A673 (cell line): ENCODE results near the gene TSPAN4. TPM values are rescaled to one million over a fixed set of nuclear protein-coding genes. Genes with fewer than 3 reads are reported as not detected.

Experiments
- BruUV-seq: library from RNA; stranded (reverse); fragments of 400-500 nt; replicated peaks from 2 replicates; lab custom pipeline; 2021; lab: Mats Ljungman, UMichigan
- CTCF ChIA-PET: fragments of 300-600 bp; sonication (Branson Sonifier 250); formaldehyde crosslinking; loops from one replicate; lab custom pipeline; 2022; ENCODE audit warnings: antibody characterized with exemption; lab: Charles Lee
- POLR2A ChIA-PET: fragments of 300-600 bp; sonication (Branson Sonifier 250); formaldehyde crosslinking; loops from one replicate; lab custom pipeline; 2022; ENCODE audit warnings: antibody characterized with exemption; ENCODE audit not compliant: low non-redundant PET; lab: Charles Lee
- DNase-seq: peaks from one replicate; pipeline ENCODE4 v3.0.0-alpha.2; 2015; ENCODE audit warnings: low spot score
- H3K27ac ChIP-seq: fragments of 200-600 bp; sonication (generic); 2 replicates; pipeline ENCODE4 v1.5.1; 2016; ENCODE audit warnings: mixed run types, low read depth, mild to moderate bottlenecking, mixed read lengths, antibody characterized with exemption, low read length; ENCODE audit not compliant: poor library complexity, severe bottlenecking
- H3K27me3 ChIP-seq: fragments of 200-600 bp; sonication (generic); replicated peaks from 2 replicates; pipeline ENCODE4 v1.6.1; 2017; ENCODE audit warnings: mixed run types, low read depth, mild to moderate bottlenecking, mixed read lengths, antibody characterized with exemption, low read length; ENCODE audit not compliant: insufficient read depth, poor library complexity
- H3K36me3 ChIP-seq: fragments of 200-600 bp; sonication (generic); 2 replicates; pipeline ENCODE4 v1.6.1; 2016; ENCODE audit warnings: mixed run types, mild to moderate bottlenecking, mixed read lengths, antibody characterized with exemption, low read length; ENCODE audit not compliant: insufficient read depth, poor library complexity, severe bottlenecking
- H3K4me1 ChIP-seq: fragments of 200-600 bp; sonication (generic); 2 replicates; pipeline ENCODE4 v1.6.1; 2017; ENCODE audit warnings: mixed run types, mild to moderate bottlenecking, mixed read lengths, antibody characterized with exemption, low read length; ENCODE audit not compliant: insufficient read depth, poor library complexity, severe bottlenecking
- H3K4me3 ChIP-seq: fragments of 200-600 bp; sonication (generic); 2 replicates; pipeline ENCODE4 v1.5.1; 2016; ENCODE audit warnings: low read depth, mixed run types, mild to moderate bottlenecking, mixed read lengths, low read length; ENCODE audit not compliant: poor library complexity, severe bottlenecking
- H3K9me3 ChIP-seq: fragments of 200-600 bp; sonication (generic); 2 replicates; pipeline ENCODE4 v1.6.1; 2016; ENCODE audit warnings: mixed run types, low read depth, mild to moderate bottlenecking, mixed read lengths, antibody characterized with exemption, low read length; ENCODE audit not compliant: poor library complexity, severe bottlenecking
- EZH2 ChIP-seq: fragments of 200-600 bp; sonication (generic); IDR thresholded peaks from 2 replicates; pipeline ENCODE4 v1.6.1; 2017; ENCODE audit warnings: borderline replicate concordance, low read depth, mild to moderate bottlenecking, mixed read lengths, antibody characterized with exemption, low read length; ENCODE audit not compliant: poor library complexity, severe bottlenecking
- intact Hi-C: fragments of 100-400 bp; cut with micrococcal nuclease; formaldehyde crosslinking; loops from one replicate; pipeline ENCODE4 v1.10.0; 2022; ENCODE audit not compliant: unreplicated experiment
- total RNA-seq: library from RNA; stranded (reverse); gene quantifications from 2 replicates; pipeline ENCODE4 v1.2.3, GENCODE V29; 2021
- TF ChIP-seq, protein P1 (sequence below): fragments of 300-800, 200-600 bp; sonication (generic); conservative IDR thresholded peaks from 2 replicates; pipeline ENCODE4 v1.5.1; 2017; ENCODE audit warnings: low read depth, mild to moderate bottlenecking, antibody characterized with exemption, low read length, moderate library complexity, mixed read lengths

The TSPAN4 gene
- total RNA-seq, 1 experiment from 2014 or later: 17.5 TPM

DNA sequence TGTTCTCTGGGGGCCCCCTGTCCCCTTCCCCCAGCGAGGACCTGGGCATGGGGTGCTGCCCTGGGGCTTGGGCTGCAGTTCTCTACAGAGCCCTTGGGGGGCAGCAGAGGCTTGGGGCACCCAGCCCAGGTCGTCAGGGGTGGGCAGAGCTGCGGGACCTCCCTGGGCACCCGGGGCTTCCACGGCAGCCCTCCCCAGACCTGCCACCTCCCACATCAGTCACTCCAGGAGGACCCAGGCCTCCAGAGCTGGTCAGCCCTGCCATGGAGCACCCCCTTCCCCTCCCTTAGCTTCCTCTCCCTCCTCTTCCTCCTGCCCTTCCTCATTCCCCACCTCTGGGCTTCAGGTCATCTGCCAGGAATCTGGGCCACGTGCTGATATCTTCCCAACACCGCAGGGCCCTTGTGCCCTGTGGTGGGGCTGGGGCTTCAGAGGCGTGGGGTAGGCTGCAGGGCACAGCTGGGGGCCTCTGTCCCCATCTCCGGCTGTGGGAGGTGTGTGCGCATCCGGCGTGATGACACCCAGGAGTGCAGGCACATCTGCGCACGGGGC, 5.8 kb downstream of the TSPAN4 start:
- H3K36me3 ChIP-seq: no peaks in the 10 kb centered on the region
- ChIA-PET POLR2A (no interaction called here), CTCF (interaction anchor here (0.6 to 1.4 kb wide), 3 partner anchors 30 to 203 kb away, joined by 3 to 9 read pairs (median 5); no protein-coding TSS in a partner anchor)
- intact Hi-C loops: loop anchor here (2.0 kb wide), 1 partner anchor 202 kb away; no protein-coding TSS in a partner anchor
- TF ChIP-seq, protein P1, sequence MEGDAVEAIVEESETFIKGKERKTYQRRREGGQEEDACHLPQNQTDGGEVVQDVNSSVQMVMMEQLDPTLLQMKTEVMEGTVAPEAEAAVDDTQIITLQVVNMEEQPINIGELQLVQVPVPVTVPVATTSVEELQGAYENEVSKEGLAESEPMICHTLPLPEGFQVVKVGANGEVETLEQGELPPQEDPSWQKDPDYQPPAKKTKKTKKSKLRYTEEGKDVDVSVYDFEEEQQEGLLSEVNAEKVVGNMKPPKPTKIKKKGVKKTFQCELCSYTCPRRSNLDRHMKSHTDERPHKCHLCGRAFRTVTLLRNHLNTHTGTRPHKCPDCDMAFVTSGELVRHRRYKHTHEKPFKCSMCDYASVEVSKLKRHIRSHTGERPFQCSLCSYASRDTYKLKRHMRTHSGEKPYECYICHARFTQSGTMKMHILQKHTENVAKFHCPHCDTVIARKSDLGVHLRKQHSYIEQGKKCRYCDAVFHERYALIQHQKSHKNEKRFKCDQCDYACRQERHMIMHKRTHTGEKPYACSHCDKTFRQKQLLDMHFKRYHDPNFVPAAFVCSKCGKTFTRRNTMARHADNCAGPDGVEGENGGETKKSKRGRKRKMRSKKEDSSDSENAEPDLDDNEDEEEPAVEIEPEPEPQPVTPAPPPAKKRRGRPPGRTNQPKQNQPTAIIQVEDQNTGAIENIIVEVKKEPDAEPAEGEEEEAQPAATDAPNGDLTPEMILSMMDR: peak; percentile 82
- no peak for TF ChIP-seq EZH2
- H3K4me1 ChIP-seq: peaks cover 30% of the 10 kb centered on the region
- DNase-seq: peak; percentile 54
- no peaks in the 10 kb centered on the region for H3K27me3 ChIP-seq
- H3K4me3 ChIP-seq: peak overlapping the region; percentile 52
- BruUV-seq: no TSS peak
- H3K27ac ChIP-seq: no peak overlapping the region
- H3K9me3 ChIP-seq: no peaks in the 10 kb centered on the region

DNA sequence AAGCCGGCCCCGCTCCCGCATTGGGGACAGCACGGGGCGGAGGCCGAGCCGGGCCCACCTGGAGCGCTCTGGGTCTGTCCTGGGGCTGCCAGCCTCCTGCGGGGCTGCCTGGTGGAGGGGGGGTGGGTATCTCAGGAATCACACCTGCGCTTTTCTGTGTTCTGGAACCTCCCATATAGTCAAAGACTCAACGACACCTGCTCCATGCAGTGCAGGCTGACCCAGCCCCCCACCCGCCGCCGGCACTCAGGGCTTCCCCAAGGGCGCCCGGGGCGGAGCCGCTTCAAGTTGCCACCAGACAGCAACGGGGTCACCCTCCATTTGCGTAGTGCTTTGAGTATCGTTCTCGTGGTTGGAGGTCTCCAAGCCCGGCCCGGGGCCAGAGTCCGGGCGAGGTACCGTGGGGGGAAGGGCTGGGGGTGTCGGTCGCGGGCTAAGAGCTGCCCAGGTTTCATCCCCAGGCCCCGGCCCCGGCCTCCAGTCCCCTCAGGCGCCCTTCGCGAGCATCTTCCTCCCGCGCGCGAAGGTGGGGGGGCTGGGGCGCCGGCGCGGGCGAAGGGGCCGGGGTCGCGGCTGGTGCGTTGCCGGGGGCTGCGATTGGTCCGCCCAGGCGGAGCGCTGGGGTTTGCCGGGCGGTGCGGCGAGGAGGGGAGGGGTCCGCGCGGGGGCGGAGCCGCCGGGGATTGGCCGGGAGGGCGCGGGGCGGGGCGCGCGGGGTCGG, 6.6 kb downstream of the TSPAN4 start:
- Histone ChIP-seq H3K27ac (no peak overlapping the region), H3K9me3 (no peaks in the 10 kb centered on the region), H3K4me3 (peak overlapping the region; percentile 52), H3K4me1 (peaks cover 24% of the 10 kb centered on the region), H3K36me3 (no peaks in the 10 kb centered on the region), H3K27me3 (no peaks in the 10 kb centered on the region)
- intact Hi-C loops: loop anchor here (2.0 kb wide), 1 partner anchor 202 kb away; no protein-coding TSS in a partner anchor
- ChIA-PET POLR2A (no interaction called here), CTCF (no interaction called here)
- DNase-seq: peak; percentile 59
- TF ChIP-seq EZH2: no peak
- TF ChIP-seq, protein P1: no peak
- no TSS peak for BruUV-seq

DNA sequence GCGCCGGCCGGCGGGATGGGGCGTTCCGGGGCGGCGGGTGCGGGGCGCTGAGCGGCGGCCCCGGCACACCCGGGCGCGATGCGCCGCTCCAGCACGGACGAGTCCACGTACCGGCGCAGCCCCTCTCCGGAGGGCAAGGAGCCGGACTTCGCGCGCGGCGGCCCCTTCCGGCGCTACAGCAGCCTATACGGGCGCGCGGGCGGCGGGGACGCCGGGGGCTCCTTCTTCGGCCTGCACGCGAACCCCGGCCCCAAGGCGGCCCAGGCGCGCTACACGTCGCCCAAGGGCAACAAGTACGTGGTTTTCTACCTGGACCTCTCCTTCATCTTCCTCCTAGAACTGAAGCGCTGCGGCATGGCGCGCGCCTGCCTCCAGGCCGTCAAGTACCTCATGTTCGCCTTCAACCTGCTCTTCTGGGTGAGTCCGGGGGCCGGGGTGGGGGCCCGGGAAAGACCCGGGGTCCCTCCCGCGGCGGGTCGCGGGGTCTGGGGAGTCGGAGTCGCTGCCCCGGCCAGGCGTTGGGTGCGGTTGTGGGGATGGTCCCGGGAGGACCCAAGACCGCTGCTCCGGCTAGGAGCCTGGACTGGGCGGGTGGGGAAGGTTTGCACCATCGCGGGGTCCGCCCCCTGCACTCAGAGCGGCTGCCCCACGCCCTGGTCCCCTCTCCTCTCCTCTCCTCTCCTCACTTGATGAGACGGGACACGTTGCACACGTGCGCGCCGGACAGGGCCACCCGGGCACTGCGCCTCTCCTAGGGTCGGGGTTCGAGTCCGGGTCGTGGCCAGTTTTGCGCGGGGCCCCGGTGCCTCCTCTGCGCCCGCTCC, 7.5 kb downstream of the TSPAN4 start:
- no TSS peak for BruUV-seq
- H3K36me3 ChIP-seq: no peaks in the 10 kb centered on the region
- H3K27ac ChIP-seq: no peak overlapping the region
- no peaks in the 10 kb centered on the region for H3K9me3 ChIP-seq
- H3K27me3 ChIP-seq: no peaks in the 10 kb centered on the region
- intact Hi-C loops: loop anchor here (2.0 to 10.0 kb wide), 2 partner anchors 125 to 201 kb away; no protein-coding TSS in a partner anchor
- ChIA-PET CTCF (no interaction called here), POLR2A (no interaction called here)
- no peak for DNase-seq
- H3K4me1 ChIP-seq: peaks cover 17% of the 10 kb centered on the region
- peak overlapping the region; percentile 52 for H3K4me3 ChIP-seq
- TF ChIP-seq, protein P1: no peak
- no peak for TF ChIP-seq EZH2
